ENCODE measurements around the gene AKR1C1.
"Not testable (repeated sequence)": the region's sequence is repeated elsewhere in the genome, so short reads cannot be mapped to it uniquely, and the experiment has no call there.

AKR1C1 gene

DNA sequence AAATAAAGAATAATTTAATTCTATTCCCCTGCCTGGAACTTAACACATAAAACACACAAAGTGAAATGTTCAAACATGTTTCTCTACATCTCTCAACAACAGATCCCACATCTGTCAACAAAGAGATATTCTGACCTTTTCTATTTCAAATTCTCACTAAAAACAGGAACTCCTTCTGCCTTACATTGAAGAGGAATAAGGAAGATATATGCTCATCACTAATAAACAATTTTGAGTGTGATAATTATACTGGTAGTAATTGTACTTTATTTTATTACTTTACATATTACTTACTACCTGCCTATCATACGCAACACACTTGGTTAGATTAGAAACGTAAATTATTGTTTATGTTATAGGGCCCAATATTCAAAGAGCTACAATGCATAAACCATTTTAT lies 27.0 kb downstream of the AKR1C1 start:
- no peak for DNase-seq
- no peaks in the 10 kb centered on the region for H3K9me3 ChIP-seq (ENCODE audit: control insufficient read depth, low read length)
- H3K27ac ChIP-seq (ENCODE audit: low read length, poor library complexity, severe bottlenecking), result no peak overlapping the region
- no peak overlapping the region for H4K8ac ChIP-seq (ENCODE audit: low read length)
- H4K91ac ChIP-seq (ENCODE audit: low read length), result no peak overlapping the region
- WGBS, result no CpG with 5 or more reads among the region's 2 CpGs
- H3K4ac ChIP-seq (ENCODE audit: low read depth in 1 of 2, low read length in 2 of 2), result no peak overlapping the region
- no peak overlapping the region for H2AK5ac ChIP-seq (ENCODE audit: low read length, severe bottlenecking)
- H3K9ac ChIP-seq (ENCODE audit: low read length), result no peak overlapping the region
- no peak overlapping the region for H3K4me3 ChIP-seq (ENCODE audit: insufficient read depth in 1 of 2, low read depth in 1 of 2, low read length in 2 of 2)
- H3K79me1 ChIP-seq (replicated peaks; ENCODE audit: low read length, poor library complexity, severe bottlenecking), result no peaks in the 10 kb centered on the region
- no peak overlapping the region for H2BK5ac ChIP-seq (ENCODE audit: low read depth, low read length, poor library complexity, severe bottlenecking)
- H3K23ac ChIP-seq (ENCODE audit: low read length in 2 of 2), result no peak overlapping the region
- no peaks in the 10 kb centered on the region for H3K4me1 ChIP-seq (ENCODE audit: control insufficient read depth, insufficient read depth, low read depth, low read length)
- peaks cover 0 to 59% of the 10 kb centered on the region in 2 experiments for H3K36me3 ChIP-seq (ENCODE audit: control insufficient read depth in 1 of 2, insufficient read depth in 2 of 2, low read depth in 1 of 2, low read length in 2 of 2)
- no peak overlapping the region for H3K4me2 ChIP-seq (ENCODE audit: low read length, poor library complexity, severe bottlenecking)
- H2BK12ac ChIP-seq (ENCODE audit: low read length in 2 of 2), result no peak overlapping the region
- H2AFZ ChIP-seq (ENCODE audit: low read depth, low read length), result no peak overlapping the region
- no peak overlapping the region for H2BK120ac ChIP-seq (ENCODE audit: low read depth, low read length)
- no peak overlapping the region for H3K18ac ChIP-seq (ENCODE audit: low read depth in 1 of 2, low read length in 2 of 2)
- H2BK15ac ChIP-seq (ENCODE audit: low read depth, poor library complexity, severe bottlenecking), result no peak overlapping the region
- no peak overlapping the region for H3K14ac ChIP-seq (ENCODE audit: low read length in 2 of 2)
- H3K27me3 ChIP-seq (ENCODE audit: control insufficient read depth in 1 of 2, insufficient read depth in 1 of 2, low read length in 2 of 2), result no peaks in the 10 kb centered on the region

DNA sequence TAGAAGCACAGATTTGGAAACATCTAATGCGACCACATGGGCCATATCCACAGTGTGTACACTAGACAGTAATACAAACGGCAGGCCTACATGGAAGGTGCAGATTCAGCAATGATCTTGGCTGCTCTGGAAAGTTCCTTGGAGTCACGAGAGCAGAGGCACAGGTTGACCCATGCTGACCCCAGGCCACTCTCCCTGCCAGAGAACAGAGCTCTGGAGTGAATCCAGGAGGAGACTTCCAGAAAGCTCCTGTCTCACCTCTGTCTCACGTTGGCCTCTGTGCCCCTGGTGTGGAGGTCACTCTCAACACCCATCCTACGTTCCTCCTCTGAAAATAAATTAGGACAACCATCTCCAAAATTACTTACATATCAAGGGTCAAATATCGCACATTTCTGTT lies 28.2 kb downstream of the AKR1C1 start:
- H2BK120ac ChIP-seq (ENCODE audit: low read depth, low read length); H3K18ac ChIP-seq (ENCODE audit: low read depth in 1 of 2, low read length in 2 of 2); H2BK5ac ChIP-seq (ENCODE audit: low read depth, low read length, poor library complexity, severe bottlenecking); H3K23ac ChIP-seq (ENCODE audit: low read length in 2 of 2); H3K4me1 ChIP-seq (ENCODE audit: control insufficient read depth, insufficient read depth, low read depth, low read length); H3K4me3 ChIP-seq (ENCODE audit: insufficient read depth in 1 of 2, low read depth in 1 of 2, low read length in 2 of 2); H3K27me3 ChIP-seq (ENCODE audit: control insufficient read depth in 1 of 2, insufficient read depth in 1 of 2, low read length in 2 of 2); H3K4ac ChIP-seq (ENCODE audit: low read depth in 1 of 2, low read length in 2 of 2); H3K27ac ChIP-seq (ENCODE audit: low read length, poor library complexity, severe bottlenecking); H2BK12ac ChIP-seq (ENCODE audit: low read length in 2 of 2); H3K4me2 ChIP-seq (ENCODE audit: low read length, poor library complexity, severe bottlenecking); H3K9me3 ChIP-seq (ENCODE audit: control insufficient read depth, low read length); H2AFZ ChIP-seq (ENCODE audit: low read depth, low read length); H3K9ac ChIP-seq (ENCODE audit: low read length); H4K8ac ChIP-seq (ENCODE audit: low read length); H4K91ac ChIP-seq (ENCODE audit: low read length); H3K79me1 ChIP-seq (replicated peaks; ENCODE audit: low read length, poor library complexity, severe bottlenecking); H3K14ac ChIP-seq (ENCODE audit: low read length in 2 of 2); H2BK15ac ChIP-seq (ENCODE audit: low read depth, poor library complexity, severe bottlenecking); H2AK5ac ChIP-seq (ENCODE audit: low read length, severe bottlenecking); DNase-seq: not testable (repeated sequence)
- peaks cover 0 to 63% of the 10 kb centered on the region in 2 experiments for H3K36me3 ChIP-seq (ENCODE audit: control insufficient read depth in 1 of 2, insufficient read depth in 2 of 2, low read depth in 1 of 2, low read length in 2 of 2)
- WGBS, result no CpG with 5 or more reads among the region's 6 CpGs

DNA sequence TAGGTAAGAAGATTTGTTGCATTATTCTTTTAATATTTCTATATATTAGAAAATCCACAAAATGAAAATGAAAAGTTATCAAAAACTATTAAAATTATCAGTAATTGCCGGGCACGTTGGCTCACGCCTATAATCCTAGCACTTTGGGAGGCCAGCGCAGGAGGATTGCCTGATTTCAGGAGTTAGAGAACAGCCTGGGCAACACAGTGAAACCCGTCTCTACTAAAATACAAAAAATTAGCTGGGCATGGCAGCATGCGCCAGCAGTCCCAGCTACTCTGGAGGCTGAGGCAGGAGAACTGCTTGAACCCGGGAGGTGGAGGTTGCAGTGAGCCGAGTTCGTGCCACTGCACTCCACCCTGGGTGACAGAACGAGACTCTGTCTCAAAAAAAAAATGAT lies 29.3 kb downstream of the AKR1C1 start:
- H3K14ac ChIP-seq (ENCODE audit: low read length in 2 of 2); H3K18ac ChIP-seq (ENCODE audit: low read depth in 1 of 2, low read length in 2 of 2); H2BK15ac ChIP-seq (ENCODE audit: low read depth, poor library complexity, severe bottlenecking); H3K4me2 ChIP-seq (ENCODE audit: low read length, poor library complexity, severe bottlenecking); H3K27me3 ChIP-seq (ENCODE audit: control insufficient read depth in 1 of 2, insufficient read depth in 1 of 2, low read length in 2 of 2); H3K4me3 ChIP-seq (ENCODE audit: insufficient read depth in 1 of 2, low read depth in 1 of 2, low read length in 2 of 2); H3K23ac ChIP-seq (ENCODE audit: low read length in 2 of 2); H2BK12ac ChIP-seq (ENCODE audit: low read length in 2 of 2); DNase-seq; H3K9ac ChIP-seq (ENCODE audit: low read length); H3K27ac ChIP-seq (ENCODE audit: low read length, poor library complexity, severe bottlenecking); H3K4me1 ChIP-seq (ENCODE audit: control insufficient read depth, insufficient read depth, low read depth, low read length); H2AFZ ChIP-seq (ENCODE audit: low read depth, low read length); H2BK120ac ChIP-seq (ENCODE audit: low read depth, low read length); H3K4ac ChIP-seq (ENCODE audit: low read depth in 1 of 2, low read length in 2 of 2); H3K79me1 ChIP-seq (replicated peaks; ENCODE audit: low read length, poor library complexity, severe bottlenecking); H4K91ac ChIP-seq (ENCODE audit: low read length); H3K9me3 ChIP-seq (ENCODE audit: control insufficient read depth, low read length); H2AK5ac ChIP-seq (ENCODE audit: low read length, severe bottlenecking); H2BK5ac ChIP-seq (ENCODE audit: low read depth, low read length, poor library complexity, severe bottlenecking); H4K8ac ChIP-seq (ENCODE audit: low read length): not testable (repeated sequence)
- 99% methylated on average over 9 of the region's 10 CpGs for WGBS
- H3K36me3 ChIP-seq (ENCODE audit: control insufficient read depth in 1 of 2, insufficient read depth in 2 of 2, low read depth in 1 of 2, low read length in 2 of 2), result peaks cover 0 to 64% of the 10 kb centered on the region in 2 experiments

- H3K9ac ChIP-seq (ENCODE audit: low read length); H2BK120ac ChIP-seq (ENCODE audit: low read depth, low read length); H3K79me1 ChIP-seq (replicated peaks; ENCODE audit: low read length, poor library complexity, severe bottlenecking); H4K91ac ChIP-seq (ENCODE audit: low read length); H3K4ac ChIP-seq (ENCODE audit: low read depth in 1 of 2, low read length in 2 of 2); H3K9me3 ChIP-seq (ENCODE audit: control insufficient read depth, low read length); H2AFZ ChIP-seq (ENCODE audit: low read depth, low read length); H3K4me2 ChIP-seq (ENCODE audit: low read length, poor library complexity, severe bottlenecking); H3K23ac ChIP-seq (ENCODE audit: low read length in 2 of 2); H3K27me3 ChIP-seq (ENCODE audit: control insufficient read depth in 1 of 2, insufficient read depth in 1 of 2, low read length in 2 of 2); H3K4me1 ChIP-seq (ENCODE audit: control insufficient read depth, insufficient read depth, low read depth, low read length); H3K14ac ChIP-seq (ENCODE audit: low read length in 2 of 2); H3K27ac ChIP-seq (ENCODE audit: low read length, poor library complexity, severe bottlenecking); H3K18ac ChIP-seq (ENCODE audit: low read depth in 1 of 2, low read length in 2 of 2); H2BK15ac ChIP-seq (ENCODE audit: low read depth, poor library complexity, severe bottlenecking); H4K8ac ChIP-seq (ENCODE audit: low read length); DNase-seq; H2AK5ac ChIP-seq (ENCODE audit: low read length, severe bottlenecking); H2BK5ac ChIP-seq (ENCODE audit: low read depth, low read length, poor library complexity, severe bottlenecking); H3K4me3 ChIP-seq (ENCODE audit: insufficient read depth in 1 of 2, low read depth in 1 of 2, low read length in 2 of 2); H2BK12ac ChIP-seq (ENCODE audit: low read length in 2 of 2): not testable (repeated sequence)
- H3K36me3 ChIP-seq (ENCODE audit: control insufficient read depth in 1 of 2, insufficient read depth in 2 of 2, low read depth in 1 of 2, low read length in 2 of 2), result peaks cover 0 to 67% of the 10 kb centered on the region in 2 experiments
Observed at GRCh38 chr10:4994260-4994659, 31.0 kb downstream of the AKR1C1 start.

Data from mesenchymal stem cell (in vitro differentiated cells and primary cell).